Measurements from ENCODE around the gene B9D1.

GRCh38 chr17:19312406-19312805, 50.1 kb downstream of the B9D1 start:
- TF ChIP-seq, protein P1, sequence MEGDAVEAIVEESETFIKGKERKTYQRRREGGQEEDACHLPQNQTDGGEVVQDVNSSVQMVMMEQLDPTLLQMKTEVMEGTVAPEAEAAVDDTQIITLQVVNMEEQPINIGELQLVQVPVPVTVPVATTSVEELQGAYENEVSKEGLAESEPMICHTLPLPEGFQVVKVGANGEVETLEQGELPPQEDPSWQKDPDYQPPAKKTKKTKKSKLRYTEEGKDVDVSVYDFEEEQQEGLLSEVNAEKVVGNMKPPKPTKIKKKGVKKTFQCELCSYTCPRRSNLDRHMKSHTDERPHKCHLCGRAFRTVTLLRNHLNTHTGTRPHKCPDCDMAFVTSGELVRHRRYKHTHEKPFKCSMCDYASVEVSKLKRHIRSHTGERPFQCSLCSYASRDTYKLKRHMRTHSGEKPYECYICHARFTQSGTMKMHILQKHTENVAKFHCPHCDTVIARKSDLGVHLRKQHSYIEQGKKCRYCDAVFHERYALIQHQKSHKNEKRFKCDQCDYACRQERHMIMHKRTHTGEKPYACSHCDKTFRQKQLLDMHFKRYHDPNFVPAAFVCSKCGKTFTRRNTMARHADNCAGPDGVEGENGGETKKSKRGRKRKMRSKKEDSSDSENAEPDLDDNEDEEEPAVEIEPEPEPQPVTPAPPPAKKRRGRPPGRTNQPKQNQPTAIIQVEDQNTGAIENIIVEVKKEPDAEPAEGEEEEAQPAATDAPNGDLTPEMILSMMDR (IDR thresholded peaks at IDR 0.05; ENCODE audit: low read depth, low read length) = no peak
- no peak for TF ChIP-seq EZH2phosphoT487 (IDR thresholded peaks at IDR 0.05; ENCODE audit: low read depth)

All from OCI-LY3 (cell line).